Measurements from ENCODE around the gene XPO4. TPM values are rescaled to one million over a fixed set of nuclear protein-coding genes. Genes with fewer than 3 reads are reported as not detected.

The XPO4 gene
- total RNA-seq, 1 donor from 2014 or later: 11.5 TPM

DNA sequence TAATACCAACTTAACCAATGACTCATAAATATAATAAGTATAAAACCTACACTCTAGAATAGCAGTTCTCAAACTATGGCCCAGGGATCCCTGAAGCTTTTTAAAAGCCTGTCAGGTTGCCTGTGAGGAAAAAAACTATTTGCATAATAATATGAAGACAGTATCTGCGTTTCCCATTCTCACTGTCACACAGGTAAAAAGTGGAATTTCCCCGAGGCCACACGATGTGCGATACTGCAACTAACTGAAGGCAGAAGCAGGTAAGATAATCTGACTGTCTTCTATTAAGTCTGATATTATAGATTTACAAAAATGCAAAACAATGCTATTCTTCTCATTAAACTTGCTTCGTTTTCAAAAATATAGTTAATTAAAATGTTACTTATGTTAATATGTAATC lies 76.2 kb downstream of the XPO4 start:
- TF ChIP-seq, protein P1, sequence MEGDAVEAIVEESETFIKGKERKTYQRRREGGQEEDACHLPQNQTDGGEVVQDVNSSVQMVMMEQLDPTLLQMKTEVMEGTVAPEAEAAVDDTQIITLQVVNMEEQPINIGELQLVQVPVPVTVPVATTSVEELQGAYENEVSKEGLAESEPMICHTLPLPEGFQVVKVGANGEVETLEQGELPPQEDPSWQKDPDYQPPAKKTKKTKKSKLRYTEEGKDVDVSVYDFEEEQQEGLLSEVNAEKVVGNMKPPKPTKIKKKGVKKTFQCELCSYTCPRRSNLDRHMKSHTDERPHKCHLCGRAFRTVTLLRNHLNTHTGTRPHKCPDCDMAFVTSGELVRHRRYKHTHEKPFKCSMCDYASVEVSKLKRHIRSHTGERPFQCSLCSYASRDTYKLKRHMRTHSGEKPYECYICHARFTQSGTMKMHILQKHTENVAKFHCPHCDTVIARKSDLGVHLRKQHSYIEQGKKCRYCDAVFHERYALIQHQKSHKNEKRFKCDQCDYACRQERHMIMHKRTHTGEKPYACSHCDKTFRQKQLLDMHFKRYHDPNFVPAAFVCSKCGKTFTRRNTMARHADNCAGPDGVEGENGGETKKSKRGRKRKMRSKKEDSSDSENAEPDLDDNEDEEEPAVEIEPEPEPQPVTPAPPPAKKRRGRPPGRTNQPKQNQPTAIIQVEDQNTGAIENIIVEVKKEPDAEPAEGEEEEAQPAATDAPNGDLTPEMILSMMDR (IDR thresholded peaks at IDR 0.05): no peak
- H3K27ac Mint-ChIP-seq (ENCODE audit: unreplicated experiment): no peak overlapping the region
- no peaks in the 10 kb centered on the region for H3K9me3 Mint-ChIP-seq (ENCODE audit: low read depth)
- DNase-seq (ENCODE audit: low spot score): no peak
- no peaks in the 10 kb centered on the region for H3K27me3 Mint-ChIP-seq (ENCODE audit: low read depth)
- H3K4me1 Mint-ChIP-seq (ENCODE audit: low read depth): peaks cover 47% of the 10 kb centered on the region
- H3K36me3 Mint-ChIP-seq (ENCODE audit: low read depth): peaks cover 3% of the 10 kb centered on the region
- H3K4me3 Mint-ChIP-seq (ENCODE audit: unreplicated experiment): no peak overlapping the region

DNA sequence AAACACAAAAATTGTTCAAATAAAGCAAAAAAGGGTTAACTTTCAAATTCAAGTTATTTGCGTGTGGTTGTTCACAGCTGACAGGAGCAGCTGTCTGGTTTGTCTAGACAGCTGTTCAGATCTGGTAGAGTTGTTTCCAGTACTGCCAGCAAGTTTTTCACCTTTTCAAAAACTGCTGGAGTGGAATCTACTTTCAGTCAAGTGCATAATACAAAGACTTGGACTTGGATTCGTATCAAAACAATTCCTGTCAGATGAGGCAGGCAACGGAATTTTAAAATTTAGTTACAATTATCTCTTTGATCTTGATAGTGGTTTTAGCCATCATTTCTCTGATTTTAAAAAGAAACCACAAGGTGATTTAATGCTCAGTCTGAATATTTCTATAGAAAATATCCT lies 77.1 kb downstream of the XPO4 start:
- H3K9me3 Mint-ChIP-seq (ENCODE audit: low read depth): no peaks in the 10 kb centered on the region
- DNase-seq (ENCODE audit: low spot score): no peak
- peak overlapping the region; percentile 41 for H3K27ac Mint-ChIP-seq (ENCODE audit: unreplicated experiment)
- H3K4me3 Mint-ChIP-seq (ENCODE audit: unreplicated experiment): no peak overlapping the region
- H3K4me1 Mint-ChIP-seq (ENCODE audit: low read depth): peaks cover 47% of the 10 kb centered on the region
- TF ChIP-seq, protein P1 (IDR thresholded peaks at IDR 0.05): no peak
- H3K27me3 Mint-ChIP-seq (ENCODE audit: low read depth): no peaks in the 10 kb centered on the region
- peaks cover 4% of the 10 kb centered on the region for H3K36me3 Mint-ChIP-seq (ENCODE audit: low read depth)

DNA sequence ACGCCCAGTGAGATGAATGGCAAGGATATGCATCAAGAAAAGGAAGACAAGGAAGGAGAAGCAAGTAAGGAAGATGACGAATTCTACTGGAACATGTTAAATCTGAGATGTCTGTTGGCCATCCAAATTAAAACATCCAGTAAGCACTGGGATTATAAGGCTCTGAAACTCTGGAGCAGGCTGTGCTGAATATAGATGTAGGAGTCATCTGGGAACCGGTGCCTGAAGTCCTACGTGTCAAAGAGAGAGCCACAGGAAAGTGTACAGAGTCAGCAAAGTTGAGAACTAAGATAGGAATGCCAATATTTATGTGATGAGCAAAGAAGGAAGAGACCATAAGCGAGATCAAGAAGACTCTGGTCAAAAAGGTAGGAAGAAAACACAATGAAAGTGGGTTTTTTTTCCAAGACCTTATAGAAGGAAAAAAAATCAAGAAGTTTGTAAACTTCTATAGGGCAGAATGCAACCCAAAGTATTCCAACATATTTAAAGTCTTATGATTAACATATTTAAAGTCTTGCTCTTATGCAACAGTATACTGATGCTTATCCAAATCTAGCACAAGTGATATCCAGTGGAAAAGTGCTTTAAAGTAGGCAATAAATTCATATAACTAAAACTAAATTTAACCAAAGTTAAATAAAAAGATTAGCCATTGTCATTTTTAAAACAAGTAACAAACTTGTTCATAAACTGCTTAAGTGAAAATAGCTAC lies 77.6 kb downstream of the XPO4 start:
- no peak for DNase-seq (ENCODE audit: low spot score)
- Mint-ChIP-seq H3K9me3 (ENCODE audit: low read depth) (no peaks in the 10 kb centered on the region), H3K36me3 (ENCODE audit: low read depth) (peaks cover 4% of the 10 kb centered on the region), H3K4me3 (ENCODE audit: unreplicated experiment) (no peak overlapping the region), H3K27ac (ENCODE audit: unreplicated experiment) (peak overlapping the region; percentile 87), H3K4me1 (ENCODE audit: low read depth) (peaks cover 47% of the 10 kb centered on the region), H3K27me3 (ENCODE audit: low read depth) (no peaks in the 10 kb centered on the region)
- TF ChIP-seq, protein P1 (IDR thresholded peaks at IDR 0.05): no peak

DNA sequence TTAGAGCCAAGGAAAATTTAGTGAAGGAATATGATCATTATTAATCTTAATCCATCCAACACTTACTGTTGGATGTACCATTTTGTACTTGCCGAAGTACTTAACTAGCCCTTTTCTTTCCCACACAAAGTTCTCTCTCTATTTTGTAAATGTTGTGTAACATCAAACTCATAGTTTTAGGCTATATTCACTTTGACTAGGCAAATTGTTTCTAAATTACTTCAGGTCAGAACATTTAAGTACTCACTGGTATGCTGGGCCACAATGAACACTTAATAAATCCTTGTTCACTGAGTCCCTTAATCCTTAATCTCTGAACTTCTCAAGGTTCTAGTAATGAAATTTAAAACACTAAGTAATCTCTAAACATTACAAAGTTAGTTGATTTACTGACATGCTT lies 79.5 kb downstream of the XPO4 start:
- no peak overlapping the region for H3K4me3 Mint-ChIP-seq (ENCODE audit: unreplicated experiment)
- TF ChIP-seq, protein P1 (IDR thresholded peaks at IDR 0.05): no peak
- no peak for DNase-seq (ENCODE audit: low spot score)
- peaks cover 4% of the 10 kb centered on the region for H3K36me3 Mint-ChIP-seq (ENCODE audit: low read depth)
- H3K4me1 Mint-ChIP-seq (ENCODE audit: low read depth): peaks cover 41% of the 10 kb centered on the region
- H3K27ac Mint-ChIP-seq (ENCODE audit: unreplicated experiment): no peak overlapping the region
- no peaks in the 10 kb centered on the region for H3K27me3 Mint-ChIP-seq (ENCODE audit: low read depth)
- no peaks in the 10 kb centered on the region for H3K9me3 Mint-ChIP-seq (ENCODE audit: low read depth)

DNA sequence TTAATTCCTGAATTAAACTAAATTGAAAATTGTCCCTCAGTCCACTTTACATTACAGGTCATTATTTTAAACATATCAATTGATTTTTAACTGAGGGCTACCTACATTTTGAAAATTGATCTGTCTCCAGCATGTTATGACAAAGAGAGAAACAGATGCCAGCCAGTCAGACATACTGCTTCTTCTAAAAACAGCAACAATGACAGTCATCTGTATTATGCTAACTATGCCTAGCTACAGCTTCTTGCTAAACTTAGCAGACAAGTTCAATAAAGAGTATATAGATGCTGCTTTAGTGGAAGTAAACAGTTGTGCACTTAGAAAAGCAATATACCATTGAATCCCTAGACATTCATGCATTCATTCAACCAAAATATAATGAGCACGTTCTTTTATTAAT lies 80.1 kb downstream of the XPO4 start:
- Mint-ChIP-seq H3K4me3 (ENCODE audit: unreplicated experiment) (no peak overlapping the region), H3K36me3 (ENCODE audit: low read depth) (peaks cover 4% of the 10 kb centered on the region), H3K4me1 (ENCODE audit: low read depth) (peaks cover 41% of the 10 kb centered on the region), H3K9me3 (ENCODE audit: low read depth) (no peaks in the 10 kb centered on the region), H3K27me3 (ENCODE audit: low read depth) (no peaks in the 10 kb centered on the region), H3K27ac (ENCODE audit: unreplicated experiment) (no peak overlapping the region)
- TF ChIP-seq, protein P1 (IDR thresholded peaks at IDR 0.05): no peak
- no peak for DNase-seq (ENCODE audit: low spot score)

Data from chondrocyte (in vitro differentiated cells).